ENCODE measurements around the gene PRRC2B. TPM values are rescaled to one million over a fixed set of nuclear protein-coding genes. Genes with fewer than 3 reads are reported as not detected.

PRRC2B gene
- total RNA-seq, 6 experiments from 2014 or later, result 53.7 to 82.6 (median 57.3) TPM

DNA sequence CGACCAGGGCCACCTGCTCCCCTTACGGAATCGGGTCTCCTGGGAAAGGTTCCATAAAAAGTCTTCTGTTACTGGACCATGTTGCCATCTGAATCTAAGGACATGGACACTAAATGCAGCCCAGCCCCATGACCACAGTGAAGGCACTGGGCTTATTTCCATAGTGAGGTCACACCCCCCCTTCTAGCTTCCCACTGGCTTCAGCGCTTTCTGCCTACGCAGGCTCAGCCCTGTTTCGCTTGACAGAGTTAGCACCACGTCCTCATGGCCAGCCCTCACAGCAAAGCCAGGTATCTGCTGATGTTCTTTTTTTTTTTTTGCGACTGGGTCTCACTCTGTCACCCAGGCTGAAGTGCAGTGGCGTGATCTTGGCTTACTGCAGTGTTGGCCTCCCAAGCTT is 123.0 kb downstream of the PRRC2B start:
- TF ChIP-seq POLR2A (IDR thresholded peaks at IDR 0.05) (no peak), CTCF (IDR thresholded peaks at IDR 0.05) (no peak)
- Histone ChIP-seq H3K27me3 (no peaks in the 10 kb centered on the region), H3K27ac (no peak overlapping the region), H3K4me3 (no peak overlapping the region), H3K9me3 (no peaks in the 10 kb centered on the region), H3K36me3 (peaks cover 0 to 42% (median 10%) of the 10 kb centered on the region in 4 donors), H3K4me1 (no peaks in the 10 kb centered on the region)
- ATAC-seq (no peak), DNase-seq (no peak)
- intact Hi-C loops (cut with DNase I), result no loop called here
- no CpG with 5 or more reads among the region's 9 CpGs for WGBS (ENCODE audit: insufficient coverage, low coverage, low lambda C conversion rate, missing lambda C conversion rate)

DNA sequence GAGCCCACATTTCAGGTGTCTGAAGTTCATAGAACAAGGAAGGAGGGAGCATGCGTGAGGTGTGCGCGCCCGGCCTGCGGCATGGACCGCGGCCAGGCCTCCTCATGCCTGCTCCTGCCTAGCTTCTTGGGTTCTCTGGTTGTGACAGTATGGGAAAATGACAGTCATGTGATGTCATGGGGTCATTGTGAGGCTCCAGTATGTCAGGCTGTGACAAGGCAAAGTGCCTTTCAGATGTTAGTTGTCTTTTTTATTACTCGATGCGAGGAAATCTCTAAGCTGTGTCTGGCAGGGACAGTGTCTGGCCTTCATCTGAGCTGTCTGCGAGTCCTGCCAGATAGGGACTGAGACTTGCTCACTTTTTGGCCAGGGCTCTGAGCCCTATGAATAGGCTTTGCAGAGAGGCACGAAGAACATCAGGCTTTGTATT is 123.9 kb downstream of the PRRC2B start:
- no peak for ATAC-seq
- no peaks in the 10 kb centered on the region for H3K27me3 ChIP-seq
- H3K27ac ChIP-seq, result no peak overlapping the region
- no peak overlapping the region for H3K4me3 ChIP-seq
- WGBS (ENCODE audit: insufficient coverage, low coverage, low lambda C conversion rate, missing lambda C conversion rate), result 96% methylated on average over 4 of the region's 11 CpGs
- H3K36me3 ChIP-seq, result peaks cover 0 to 41% (median 10%) of the 10 kb centered on the region in 4 donors
- intact Hi-C loops (cut with DNase I), result no loop called here
- H3K4me1 ChIP-seq, result no peaks in the 10 kb centered on the region
- peak in 1 of 3 donors; percentile 33 for DNase-seq
- no peaks in the 10 kb centered on the region for H3K9me3 ChIP-seq
- TF ChIP-seq POLR2A (IDR thresholded peaks at IDR 0.05) (no peak), CTCF (IDR thresholded peaks at IDR 0.05) (no peak)

DNA sequence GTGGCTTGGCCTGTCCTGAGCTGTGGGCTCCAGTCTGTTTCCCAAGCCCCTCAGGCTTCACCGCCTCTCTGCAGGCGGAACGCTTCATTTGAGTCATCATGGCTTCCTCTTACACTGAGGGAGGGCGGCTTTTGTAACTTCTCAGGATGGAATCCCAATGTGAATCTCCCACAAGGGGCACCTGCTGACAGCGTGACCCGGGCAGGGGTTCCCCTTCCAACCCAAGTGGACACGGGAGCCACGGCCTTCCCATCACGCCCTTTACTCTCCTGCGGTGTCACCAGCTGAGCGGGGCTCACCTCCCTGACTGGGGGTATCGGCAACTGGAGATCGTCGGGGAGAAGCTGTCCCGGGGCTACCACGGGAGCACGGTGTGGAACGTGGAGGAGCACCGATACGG is 124.7 kb downstream of the PRRC2B start:
- peaks cover 0 to 46% (median 12%) of the 10 kb centered on the region in 4 donors for H3K36me3 ChIP-seq
- DNase-seq (peak in 1 of 3 donors; percentile 44), ATAC-seq (no peak)
- no peaks in the 10 kb centered on the region for H3K4me1 ChIP-seq
- H3K9me3 ChIP-seq, result no peaks in the 10 kb centered on the region
- no peak overlapping the region for H3K27ac ChIP-seq
- WGBS (ENCODE audit: insufficient coverage, low coverage, low lambda C conversion rate, missing lambda C conversion rate), result 100% methylated on average over 7 of the region's 20 CpGs
- H3K4me3 ChIP-seq, result no peak overlapping the region
- intact Hi-C loops (cut with DNase I), result no loop called here
- H3K27me3 ChIP-seq, result no peaks in the 10 kb centered on the region
- TF ChIP-seq CTCF (IDR thresholded peaks at IDR 0.05) (no peak), POLR2A (IDR thresholded peaks at IDR 0.05) (no peak)

DNA sequence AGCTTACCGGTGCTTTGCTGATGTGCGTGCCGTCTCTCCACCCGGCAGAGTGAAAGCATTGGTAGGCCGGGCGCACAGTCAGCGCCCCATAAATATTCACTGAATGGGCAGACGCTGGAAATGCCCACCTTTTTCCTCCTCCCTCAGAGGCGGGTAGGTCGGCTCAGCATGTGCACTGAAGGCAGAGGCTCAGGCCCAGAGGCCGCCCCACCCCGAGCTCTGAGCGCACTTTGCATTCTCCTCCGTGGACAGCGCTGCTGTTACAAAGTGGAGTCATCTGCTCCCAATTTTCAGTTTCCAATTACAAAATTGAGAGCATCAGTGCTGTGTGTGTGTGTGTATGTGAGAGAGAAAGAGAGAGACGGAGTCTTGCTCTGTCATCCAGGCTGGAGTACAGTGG is 126.6 kb downstream of the PRRC2B start:
- WGBS (ENCODE audit: insufficient coverage, low coverage, low lambda C conversion rate, missing lambda C conversion rate), result 69% methylated on average over 7 of the region's 16 CpGs
- ATAC-seq (no peak), DNase-seq (no peak)
- Histone ChIP-seq H3K27ac (no peak overlapping the region), H3K36me3 (peaks cover 0 to 65% (median 21%) of the 10 kb centered on the region in 4 donors), H3K9me3 (no peaks in the 10 kb centered on the region), H3K27me3 (no peaks in the 10 kb centered on the region), H3K4me1 (no peaks in the 10 kb centered on the region), H3K4me3 (no peak overlapping the region)
- no peak for TF ChIP-seq POLR2A (IDR thresholded peaks at IDR 0.05)
- no peak for TF ChIP-seq CTCF (IDR thresholded peaks at IDR 0.05)
- intact Hi-C loops (cut with DNase I), result no loop called here

DNA sequence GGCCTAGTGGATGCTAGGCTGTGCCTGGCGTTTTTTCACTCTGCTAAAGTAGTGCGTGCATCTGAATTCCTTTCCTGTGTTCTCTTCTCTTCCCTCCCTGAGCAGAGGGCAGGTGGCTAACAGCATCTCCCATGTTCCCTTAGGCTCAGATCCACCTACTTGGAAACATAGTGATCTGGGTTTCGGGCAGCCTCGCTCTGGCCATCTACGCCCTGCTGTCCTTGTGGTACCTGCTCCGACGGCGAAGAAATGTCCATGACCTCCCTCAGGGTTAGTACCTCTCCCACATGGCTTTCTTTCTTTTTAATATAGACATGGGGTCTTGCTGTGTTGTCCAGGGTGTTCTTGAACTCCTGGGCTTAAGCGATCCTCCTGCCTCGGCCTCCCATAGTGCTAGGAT is 127.3 kb downstream of the PRRC2B start:
- no peak for TF ChIP-seq POLR2A (IDR thresholded peaks at IDR 0.05)
- intact Hi-C loops (cut with DNase I), result no loop called here
- WGBS (ENCODE audit: insufficient coverage, low coverage, low lambda C conversion rate, missing lambda C conversion rate), result 92% methylated on average over 8 of the region's 10 CpGs

More for the DNA sequence above, 127.3 kb downstream of the PRRC2B start:
- Histone ChIP-seq H3K27me3 (no peaks in the 10 kb centered on the region), H3K27ac (no peak overlapping the region), H3K4me1 (no peaks in the 10 kb centered on the region), H3K4me3 (no peak overlapping the region), H3K36me3 (peaks cover 0 to 72% (median 24%) of the 10 kb centered on the region in 4 donors), H3K9me3 (no peaks in the 10 kb centered on the region)
- DNase-seq, result no peak
- no peak for ATAC-seq

Data from right lobe of liver (tissue), 6 donors.